Natural killer cell (primary cell): ENCODE results near the gene RASSF10. TPM values are rescaled to one million over a fixed set of nuclear protein-coding genes. Genes with fewer than 3 reads are reported as not detected.

Source experiments
- ATAC-seq, 3 donors: fragments of 150-1000 bp in 2 of 3; fragments of 200-7000 bp in 1 of 3; cut with Tn5 transposase; 1 replicate in 1 of 3; 2 replicates in 2 of 3; pipeline ENCODE4 v1.10.0; 2021; ENCODE audit warnings: mild to moderate bottlenecking in 2 of 3, moderate library complexity in 2 of 3
- DNase-seq, 2 donors: peaks; one replicate each; pipeline versions ENCODE4 v3.0.0 to v3.0.0-alpha.2; 2013 to 2021; ENCODE audit warnings: mixed read lengths in 1 of 2
- H3K27ac ChIP-seq: one replicate; pipeline ENCODE4 v1.5.1; 2013; ENCODE audit warnings: mild to moderate bottlenecking, low read length
- H3K27me3 ChIP-seq: one replicate; pipeline ENCODE4 v1.6.1; 2013; ENCODE audit warnings: low read length; ENCODE audit not compliant: control insufficient read depth, insufficient read depth
- H3K36me3 ChIP-seq: one replicate; pipeline ENCODE4 v1.6.1; 2013; ENCODE audit warnings: low read length; ENCODE audit not compliant: control insufficient read depth, insufficient read depth
- H3K4me1 ChIP-seq: one replicate; pipeline ENCODE4 v1.6.1; 2013; ENCODE audit warnings: low read length; ENCODE audit not compliant: control insufficient read depth, insufficient read depth
- H3K4me3 ChIP-seq: one replicate; pipeline ENCODE4 v1.5.1; 2013; ENCODE audit warnings: low read length
- H3K9me3 ChIP-seq: one replicate; pipeline ENCODE4 v1.6.1; 2013; ENCODE audit warnings: low read length; ENCODE audit not compliant: control insufficient read depth, insufficient read depth
- H3K27ac Mint-ChIP-seq, 2 donors: one replicate each; pipeline ENCODE4 v1.8.0; 2022; ENCODE audit warnings: mild to moderate bottlenecking in 2 of 2, mixed read lengths in 2 of 2, moderate library complexity in 1 of 2
- H3K27me3 Mint-ChIP-seq, 2 donors: one replicate each; pipeline ENCODE4 v1.8.0; 2022; ENCODE audit warnings: low read depth in 2 of 2, mixed read lengths in 2 of 2
- H3K36me3 Mint-ChIP-seq: one replicate; pipeline ENCODE4 v1.8.0; 2022; ENCODE audit warnings: mixed read lengths
- H3K4me1 Mint-ChIP-seq, 2 donors: one replicate each; pipeline ENCODE4 v1.8.0; 2022; ENCODE audit warnings: mixed read lengths in 2 of 2
- H3K4me3 Mint-ChIP-seq: one replicate; pipeline ENCODE4 v1.8.0; 2022; ENCODE audit warnings: mild to moderate bottlenecking, moderate library complexity, mixed read lengths
- H3K9me3 Mint-ChIP-seq, 2 donors: one replicate each; pipeline ENCODE4 v1.8.0; 2022; ENCODE audit warnings: mixed read lengths in 2 of 2
- CTCF ChIP-seq: fragments of 200-600 bp; IDR thresholded peaks from one replicate; pipeline ENCODE4 v1.8.0; 2022; ENCODE audit warnings: antibody characterized with exemption
- WGBS: methylation state at CpG from one replicate; pipeline ENCODE4 v1.1.7; 2013; ENCODE audit warnings: missing lambda C conversion rate; ENCODE audit not compliant: insufficient coverage; 5-methylcytosine and 5-hydroxymethylcytosine counted together
- intact Hi-C: fragments of 100-400 bp; cut with micrococcal nuclease; formaldehyde crosslinking; loops from one replicate; pipeline ENCODE4 v1.14.2; 2022
- total RNA-seq, 4 donors: library from RNA; stranded (reverse); fragments of 120-200 nt in 1 of 4; gene quantifications; one replicate each; pipeline versions ENCODE4 v1.2.3 to v1.2.4, GENCODE V29; 2013 to 2022

Gene RASSF10
- total RNA-seq, 3 donors from 2014 or later (not counting 1 experiment from before 2014, with no cell fraction given): not detected

- DNase-seq: no peak
- no peaks in the 10 kb centered on the region for H3K36me3 Mint-ChIP-seq
- peaks cover 4 to 6% of the 10 kb centered on the region in 2 donors for H3K9me3 Mint-ChIP-seq
- intact Hi-C loops: no loop called here
- no peak for TF ChIP-seq CTCF
- no peak overlapping the region for H3K27ac ChIP-seq
- H3K9me3 ChIP-seq: no peaks in the 10 kb centered on the region
- H3K4me3 Mint-ChIP-seq: peak overlapping the region; percentile 1
- no peak overlapping the region for H3K27ac Mint-ChIP-seq
- H3K4me3 ChIP-seq: no peak overlapping the region
- peaks cover 0 to under 1% of the 10 kb centered on the region in 2 donors for H3K4me1 Mint-ChIP-seq
- H3K27me3 ChIP-seq: peaks cover 11% of the 10 kb centered on the region
- WGBS: 46% methylated on average over 2 of the region's 4 CpGs
- peaks cover 21 to 41% of the 10 kb centered on the region in 2 donors for H3K27me3 Mint-ChIP-seq
- no peaks in the 10 kb centered on the region for H3K36me3 ChIP-seq
- no peaks in the 10 kb centered on the region for H3K4me1 ChIP-seq
- ATAC-seq: peak; percentile 68 to 89 (median 86)
Observed at GRCh38 chr11:13047884-13048283, 38.8 kb downstream of the RASSF10 start.

- no peaks in the 10 kb centered on the region for H3K36me3 ChIP-seq
- H3K4me1 ChIP-seq: peaks cover 14% of the 10 kb centered on the region
- Mint-ChIP-seq H3K27ac (no peak overlapping the region), H3K4me3 (no peak overlapping the region), H3K4me1 (peaks cover 19 to 23% of the 10 kb centered on the region in 2 donors), H3K9me3 (peaks cover 4 to 6% of the 10 kb centered on the region in 2 donors), H3K36me3 (no peaks in the 10 kb centered on the region), H3K27me3 (peaks cover 33 to 58% of the 10 kb centered on the region in 2 donors)
- TF ChIP-seq CTCF: no peak
- H3K9me3 ChIP-seq: no peaks in the 10 kb centered on the region
- no peak overlapping the region for H3K4me3 ChIP-seq
- ATAC-seq: no peak
- no CpG with 5 or more reads among the region's 2 CpGs for WGBS
- H3K27ac ChIP-seq: no peak overlapping the region
- no peak for DNase-seq
- intact Hi-C loops: no loop called here
- peaks cover 22% of the 10 kb centered on the region for H3K27me3 ChIP-seq
Observed at GRCh38 chr11:13051257-13051656, 42.1 kb downstream of the RASSF10 start.

- Histone ChIP-seq H3K27me3 (peaks cover 28% of the 10 kb centered on the region), H3K9me3 (no peaks in the 10 kb centered on the region), H3K4me3 (no peak overlapping the region), H3K36me3 (no peaks in the 10 kb centered on the region), H3K4me1 (peaks cover 14% of the 10 kb centered on the region), H3K27ac (no peak overlapping the region)
- Mint-ChIP-seq H3K4me3 (no peak overlapping the region), H3K36me3 (no peaks in the 10 kb centered on the region), H3K4me1 (peaks cover 19 to 31% of the 10 kb centered on the region in 2 donors), H3K9me3 (peaks cover 4 to 6% of the 10 kb centered on the region in 2 donors), H3K27me3 (peaks cover 40 to 67% of the 10 kb centered on the region in 2 donors), H3K27ac (no peak overlapping the region)
- no peak for TF ChIP-seq CTCF
- WGBS: 81% methylated on average over 5 of the region's 5 CpGs
- no peak for DNase-seq
- ATAC-seq: no peak
- intact Hi-C loops: no loop called here
Observed at GRCh38 chr11:13052130-13052571, 43.0 kb downstream of the RASSF10 start.

GRCh38 chr11:13053255-13053917 is 44.3 kb downstream of the RASSF10 start:
- DNase-seq (no peak), ATAC-seq (no peak)
- TF ChIP-seq CTCF: no peak
- intact Hi-C loops: no loop called here
- Mint-ChIP-seq H3K36me3 (no peaks in the 10 kb centered on the region), H3K27ac (no peak overlapping the region), H3K4me1 (peaks cover 19 to 31% of the 10 kb centered on the region in 2 donors), H3K27me3 (peaks cover 47 to 76% of the 10 kb centered on the region in 2 donors), H3K4me3 (no peak overlapping the region), H3K9me3 (peaks cover 4% of the 10 kb centered on the region in 2 donors)
- Histone ChIP-seq H3K4me3 (no peak overlapping the region), H3K4me1 (peaks cover 14% of the 10 kb centered on the region), H3K9me3 (no peaks in the 10 kb centered on the region), H3K36me3 (no peaks in the 10 kb centered on the region), H3K27ac (no peak overlapping the region), H3K27me3 (peaks cover 31% of the 10 kb centered on the region)
- 78% methylated on average over 6 of the region's 6 CpGs for WGBS
